H9 (cell line): ENCODE results near the gene ERFE. TPM values are rescaled to one million over a fixed set of nuclear protein-coding genes. Genes with fewer than 3 reads are reported as not detected.

Experiments used
- DNase-seq: peaks from one replicate; pipeline ENCODE4 v3.0.0-alpha.2; 2017
- H2AFZ ChIP-seq: one replicate; pipeline ENCODE4 v1.6.1; 2013; ENCODE audit warnings: mild to moderate bottlenecking, low read length, control low read depth, moderate library complexity
- H2AK5ac ChIP-seq: 2 replicates; pipeline ENCODE4 v1.6.1; 2013; ENCODE audit warnings: low read length, control low read depth, mixed read lengths; ENCODE audit not compliant: insufficient read length
- H2BK120ac ChIP-seq: one replicate; pipeline ENCODE4 v1.6.1; 2013; ENCODE audit warnings: low read depth, mild to moderate bottlenecking, low read length, control low read depth, inconsistent platforms; ENCODE audit not compliant: poor library complexity, severe bottlenecking
- H2BK12ac ChIP-seq: 2 replicates; pipeline ENCODE4 v1.6.1; 2013; ENCODE audit warnings: low read length, control low read depth, mixed read lengths, low read depth; ENCODE audit not compliant: insufficient read length
- H2BK15ac ChIP-seq: 2 replicates; pipeline ENCODE4 v1.6.1; 2013; ENCODE audit warnings: low read depth, low read length, control low read depth
- H2BK20ac ChIP-seq: one replicate; pipeline ENCODE4 v1.6.1; 2013; ENCODE audit warnings: low read depth, mild to moderate bottlenecking, low read length, control low read depth, inconsistent platforms; ENCODE audit not compliant: poor library complexity, severe bottlenecking
- H2BK5ac ChIP-seq: 2 replicates; pipeline ENCODE4 v1.6.1; 2013; ENCODE audit warnings: low read length, control low read depth, mixed read lengths; ENCODE audit not compliant: insufficient read length
- H3K14ac ChIP-seq: 2 replicates; pipeline ENCODE4 v1.6.1; 2013; ENCODE audit warnings: low read length, control low read depth; ENCODE audit not compliant: insufficient read depth
- H3K18ac ChIP-seq: 2 replicates; pipeline ENCODE4 v1.6.1; 2013; ENCODE audit warnings: low read depth, mild to moderate bottlenecking, mixed read lengths, low read length, control low read depth; ENCODE audit not compliant: insufficient read length
- H3K23ac ChIP-seq: 2 replicates; pipeline ENCODE4 v1.6.1; 2013; ENCODE audit warnings: low read length, control low read depth, mixed read lengths, low read depth; ENCODE audit not compliant: insufficient read length
- H3K23me2 ChIP-seq: 2 replicates; pipeline ENCODE4 v1.6.1; 2013; ENCODE audit warnings: low read depth, mild to moderate bottlenecking, mixed read lengths, low read length, control low read depth; ENCODE audit not compliant: insufficient read length, poor library complexity, severe bottlenecking
- H3K27ac ChIP-seq: 2 replicates; pipeline ENCODE4 v1.5.1; 2013; ENCODE audit warnings: low read length, control low read depth, mixed read lengths, low read depth; ENCODE audit not compliant: insufficient read length
- H3K27me3 ChIP-seq: 2 replicates; pipeline ENCODE4 v1.6.1; 2013; ENCODE audit warnings: low read length, control low read depth, inconsistent platforms; ENCODE audit not compliant: insufficient read depth
- H3K4ac ChIP-seq: 2 replicates; pipeline ENCODE4 v1.6.1; 2013; ENCODE audit warnings: low read depth, mild to moderate bottlenecking, control low read depth, inconsistent platforms, low read length, moderate library complexity
- H3K4me1 ChIP-seq: 2 replicates; pipeline ENCODE4 v1.6.1; 2013; ENCODE audit warnings: low read length, control low read depth, inconsistent platforms; ENCODE audit not compliant: insufficient read depth
- H3K4me2 ChIP-seq: 2 replicates; pipeline ENCODE4 v1.6.1; 2013; ENCODE audit warnings: low read length, control low read depth, mixed read lengths; ENCODE audit not compliant: insufficient read length, insufficient read depth
- H3K56ac ChIP-seq: 2 replicates; pipeline ENCODE4 v1.6.1; 2013; ENCODE audit warnings: low read depth, mild to moderate bottlenecking, mixed read lengths, low read length, control low read depth; ENCODE audit not compliant: insufficient read length
- H3K79me1 ChIP-seq: 2 replicates; pipeline ENCODE4 v1.6.1; 2013; ENCODE audit warnings: low read depth, mild to moderate bottlenecking, moderate library complexity, low read length, control low read depth, inconsistent platforms; ENCODE audit not compliant: insufficient read depth, poor library complexity, severe bottlenecking
- H3K79me2 ChIP-seq: 2 replicates; pipeline ENCODE4 v1.6.1; 2013; ENCODE audit warnings: low read length, control low read depth, inconsistent platforms; ENCODE audit not compliant: insufficient read depth
- H3K9ac ChIP-seq: 2 replicates; pipeline ENCODE4 v1.6.1; 2013; ENCODE audit warnings: low read length, control low read depth, mixed read lengths; ENCODE audit not compliant: insufficient read length; ENCODE audit errors: extremely low read depth
- H3K9me3 ChIP-seq: one replicate; pipeline ENCODE4 v1.6.1; 2013; ENCODE audit warnings: low read depth, low read length, inconsistent platforms; ENCODE audit not compliant: control insufficient read depth
- H3T11ph ChIP-seq: one replicate; pipeline ENCODE4 v1.6.1; 2013; ENCODE audit warnings: mild to moderate bottlenecking, low read length, control low read depth, inconsistent platforms
- H4K20me1 ChIP-seq: one replicate; pipeline ENCODE4 v1.6.1; 2013; ENCODE audit not compliant: control insufficient read depth, insufficient read length, insufficient read depth
- H4K5ac ChIP-seq: 2 replicates; pipeline ENCODE4 v1.6.1; 2013; ENCODE audit warnings: low read depth, mild to moderate bottlenecking, mixed read lengths, low read length, control low read depth; ENCODE audit not compliant: insufficient read length
- H4K8ac ChIP-seq: replicated peaks from 2 replicates; pipeline ENCODE4 v1.6.1; 2013; ENCODE audit warnings: low read length, control low read depth, mixed read lengths, low read depth; ENCODE audit not compliant: insufficient read length
- H4K91ac ChIP-seq: 2 replicates; pipeline ENCODE4 v1.6.1; 2013; ENCODE audit warnings: low read depth, mild to moderate bottlenecking, moderate library complexity, mixed read lengths, low read length, control low read depth; ENCODE audit not compliant: insufficient read length
- H3K27ac Mint-ChIP-seq, 3 experiments: 2 replicates in 2 of 3; 3 replicates in 1 of 3; pipeline ENCODE4 v1.8.0; 2020 to 2021; ENCODE audit warnings: mixed read lengths in 3 of 3, mild to moderate bottlenecking in 1 of 3, moderate library complexity in 1 of 3
- H3K27me3 Mint-ChIP-seq: 2 replicates; pipeline ENCODE4 v1.8.0; 2021; ENCODE audit warnings: low read depth, mild to moderate bottlenecking, moderate library complexity, mixed read lengths
- H3K36me3 Mint-ChIP-seq, 3 experiments: 2 replicates in 2 of 3; 3 replicates in 1 of 3; pipeline ENCODE4 v1.8.0; 2020 to 2021; ENCODE audit warnings: low read depth in 3 of 3, mixed read lengths in 3 of 3; ENCODE audit not compliant: insufficient read depth in 1 of 3
- H3K4me1 Mint-ChIP-seq, 2 experiments: 2 replicates each; pipeline ENCODE4 v1.8.0; 2020; ENCODE audit warnings: mixed read lengths in 2 of 2
- H3K4me3 Mint-ChIP-seq, 2 experiments: 2 replicates in 1 of 2; 3 replicates in 1 of 2; pipeline ENCODE4 v1.8.0; 2020 to 2021; ENCODE audit warnings: mild to moderate bottlenecking in 2 of 2, mixed read lengths in 2 of 2, moderate library complexity in 1 of 2
- H3K9me3 Mint-ChIP-seq, 2 experiments: 2 replicates in 1 of 2; 3 replicates in 1 of 2; pipeline ENCODE4 v1.8.0; 2020; ENCODE audit warnings: mild to moderate bottlenecking in 2 of 2, mixed read lengths in 2 of 2, moderate library complexity in 1 of 2
- CTCF ChIP-seq: fragments of 200-600 bp; sonication (generic); conservative IDR thresholded peaks from 3 replicates; pipeline ENCODE4 v1.8.0; 2021; ENCODE audit warnings: antibody characterized with exemption, mild to moderate bottlenecking
- WGBS: extraction: QIAGEN DNeasy Blood & Tissue Kit; methylation state at CpG from one replicate; pipeline ENCODE4 v1.1.7; 2013; ENCODE audit warnings: missing lambda C conversion rate, low lambda C conversion rate, mixed read lengths; ENCODE audit not compliant: insufficient read length; ENCODE audit errors: extremely low coverage; 5-methylcytosine and 5-hydroxymethylcytosine counted together
- total RNA-seq: library from RNA; stranded (reverse); gene quantifications from 2 replicates; pipeline ENCODE4 v1.2.1, GENCODE V29; 2021

The ERFE gene
- total RNA-seq, 1 experiment from 2014 or later, result 2.1 TPM

GRCh38 chr2:238163481-238164198 is 4.9 kb downstream of the ERFE start:
- Mint-ChIP-seq H3K36me3 (peaks cover 0 to 5% (median 0%) of the 10 kb centered on the region in 3 experiments; a peak in 2 of 7 replicates), H3K4me1 (peaks cover 11 to 14% of the 10 kb centered on the region in 2 experiments), H3K9me3 (peaks cover 0 to 4% of the 10 kb centered on the region in 2 experiments; a peak in 1 of 5 replicates), H3K4me3 (peak overlapping the region; percentile 33 to 62; a peak in 4 of 5 replicates), H3K27ac (no peak overlapping the region), H3K27me3 (peaks cover 62% of the 10 kb centered on the region)
- H4K91ac ChIP-seq, result no peak overlapping the region
- H3K23ac ChIP-seq, result no peak overlapping the region
- no peak overlapping the region for H3K4ac ChIP-seq
- H2BK15ac ChIP-seq, result no peak overlapping the region
- H3K18ac ChIP-seq, result no peak overlapping the region
- no peak overlapping the region for H2BK5ac ChIP-seq
- H3K9ac ChIP-seq, result no peak overlapping the region
- H2BK12ac ChIP-seq, result no peak overlapping the region
- no peaks in the 10 kb centered on the region for H3K79me1 ChIP-seq
- no peaks in the 10 kb centered on the region for H4K20me1 ChIP-seq
- peaks cover 15% of the 10 kb centered on the region; the same call in 1 of the 2 replicates for H3K27me3 ChIP-seq
- H3T11ph ChIP-seq, result no peak overlapping the region
- no peak overlapping the region for H3K56ac ChIP-seq
- no peaks in the 10 kb centered on the region for H3K9me3 ChIP-seq
- peak; percentile 46 for DNase-seq
- TF ChIP-seq CTCF, result no peak
- no peak overlapping the region for H2AFZ ChIP-seq
- H4K8ac ChIP-seq, result no peak overlapping the region
- no peaks in the 10 kb centered on the region for H3K79me2 ChIP-seq
- peak overlapping the region; percentile 32 for H3K4me2 ChIP-seq
- H3K23me2 ChIP-seq, result peaks cover 4% of the 10 kb centered on the region
- H2AK5ac ChIP-seq, result no peak overlapping the region
- no peak overlapping the region for H2BK20ac ChIP-seq
- no peak overlapping the region for H3K27ac ChIP-seq
- H4K5ac ChIP-seq, result no peak overlapping the region
- H2BK120ac ChIP-seq, result no peak overlapping the region
- no peak overlapping the region; the same call in 1 of the 2 replicates for H3K14ac ChIP-seq
- no CpG with 5 or more reads among the region's 95 CpGs for WGBS
- no peaks in the 10 kb centered on the region for H3K4me1 ChIP-seq
